ENCODE results near the gene BCORL1. TPM values are rescaled to one million over a fixed set of nuclear protein-coding genes. Genes with fewer than 3 reads are reported as not detected.

Gene BCORL1
- total RNA-seq, 2 experiments from 2014 or later = 8.3 to 8.5 TPM

- CTCF ChIA-PET = interaction anchor here (0.6 to 1.3 kb wide), 4 partner anchors 11 to 74 kb away, joined by 3 to 4 read pairs (median 4); no protein-coding TSS in a partner anchor
- Mint-ChIP-seq H3K27me3 (no peaks in the 10 kb centered on the region), H3K36me3 (ENCODE audit: low read depth) (peaks cover 3% of the 10 kb centered on the region), H3K4me1 (peaks cover 63% of the 10 kb centered on the region), H3K4me3 (no peak overlapping the region), H3K9me3 (ENCODE audit: low read depth) (no peaks in the 10 kb centered on the region), H3K27ac (peak overlapping the region; percentile 67)
- intact Hi-C loops (cut with DNase I, micrococcal nuclease) = no loop called here
- no peak for ATAC-seq
- POLR2A ChIA-PET = no interaction called here
- no peak for DNase-seq
These were observed 115.7 kb downstream of the BCORL1 start for GRCh38 chrX:130098210-130098552.

- POLR2A ChIA-PET = no interaction called here
- CTCF ChIA-PET = no interaction called here
- Mint-ChIP-seq H3K4me1 (peaks cover 63% of the 10 kb centered on the region), H3K27me3 (no peaks in the 10 kb centered on the region), H3K36me3 (ENCODE audit: low read depth) (peaks cover 7% of the 10 kb centered on the region), H3K27ac (no peak overlapping the region), H3K9me3 (ENCODE audit: low read depth) (no peaks in the 10 kb centered on the region), H3K4me3 (no peak overlapping the region)
- intact Hi-C loops (cut with DNase I, micrococcal nuclease) = no loop called here
- ATAC-seq = no peak
- DNase-seq = no peak
These were observed 117.7 kb downstream of the BCORL1 start for GRCh38 chrX:130100180-130100579.

GRCh38 chrX:130103605-130104004 is 121.2 kb downstream of the BCORL1 start:
- no peak overlapping the region for H3K27ac Mint-ChIP-seq
- intact Hi-C loops (cut with DNase I, micrococcal nuclease) = no loop called here
- no peaks in the 10 kb centered on the region for H3K9me3 Mint-ChIP-seq (ENCODE audit: low read depth)
- POLR2A ChIA-PET = no interaction called here
- peaks cover 9% of the 10 kb centered on the region for H3K36me3 Mint-ChIP-seq (ENCODE audit: low read depth)
- H3K27me3 Mint-ChIP-seq = no peaks in the 10 kb centered on the region
- H3K4me1 Mint-ChIP-seq = peaks cover 64% of the 10 kb centered on the region
- CTCF ChIA-PET = no interaction called here
- ATAC-seq (no peak), DNase-seq (no peak)
- no peak overlapping the region for H3K4me3 Mint-ChIP-seq

GRCh38 chrX:130105244-130105643 is 122.8 kb downstream of the BCORL1 start:
- CTCF ChIA-PET = interaction anchor here (0.7 to 1.2 kb wide), 2 partner anchors 14 to 18 kb away, joined by 4 to 5 read pairs; no protein-coding TSS in a partner anchor
- H3K27ac Mint-ChIP-seq = no peak overlapping the region
- peaks cover 9% of the 10 kb centered on the region for H3K36me3 Mint-ChIP-seq (ENCODE audit: low read depth)
- H3K4me3 Mint-ChIP-seq = no peak overlapping the region
- POLR2A ChIA-PET = no interaction called here
- peaks cover 55% of the 10 kb centered on the region for H3K4me1 Mint-ChIP-seq
- ATAC-seq = no peak
- intact Hi-C loops (cut with DNase I, micrococcal nuclease) = no loop called here
- no peaks in the 10 kb centered on the region for H3K9me3 Mint-ChIP-seq (ENCODE audit: low read depth)
- H3K27me3 Mint-ChIP-seq = no peaks in the 10 kb centered on the region
- no peak for DNase-seq

- no peak for ATAC-seq
- peaks cover 47% of the 10 kb centered on the region for H3K4me1 Mint-ChIP-seq
- H3K9me3 Mint-ChIP-seq (ENCODE audit: low read depth) = no peaks in the 10 kb centered on the region
- ChIA-PET POLR2A (no interaction called here), CTCF (interaction anchor here (0.7 kb wide), 1 partner anchor 14 kb away, joined by 5 read pairs; no protein-coding TSS in a partner anchor)
- H3K27ac Mint-ChIP-seq = no peak overlapping the region
- intact Hi-C loops (cut with DNase I, micrococcal nuclease) = no loop called here
- no peaks in the 10 kb centered on the region for H3K27me3 Mint-ChIP-seq
- DNase-seq = no peak
- peaks cover 5% of the 10 kb centered on the region for H3K36me3 Mint-ChIP-seq (ENCODE audit: low read depth)
- H3K4me3 Mint-ChIP-seq = no peak overlapping the region
These were observed 123.6 kb downstream of the BCORL1 start for GRCh38 chrX:130106071-130106470.

Other genes starting within 250 kb of the BCORL1 start
- gene XPNPEP2, start 243.7 kb upstream of the BCORL1 start, total RNA-seq = under 1 TPM; 0.43 to 0.63 TPM
- 100 to 1,000 TPM; 118 to 126 TPM for gene SASH3, start 202.7 kb upstream of the BCORL1 start, total RNA-seq
- 10 to 100 TPM; 12.5 to 14.2 TPM for gene ZDHHC9, start 138.7 kb upstream of the BCORL1 start, total RNA-seq
- gene UTP14A, start 76.5 kb upstream of the BCORL1 start, total RNA-seq = 10 to 100 TPM; 35.7 to 45.2 TPM
- 10 to 100 TPM; 23.9 to 27.5 TPM for gene ELF4, start 127.9 kb downstream of the BCORL1 start, total RNA-seq
- gene AIFM1, start 183.2 kb downstream of the BCORL1 start, total RNA-seq = 10 to 100 TPM; 48.8 to 61.7 TPM
- gene RAB33A, start 189.3 kb downstream of the BCORL1 start, total RNA-seq = 10 to 100 TPM; 24.0 to 24.7 TPM

Data from activated CD4-positive, alpha-beta T cell treated with anti-CD3 and anti-CD28 coated beads for 36 hours (primary cell).